Thoracic aorta (tissue), 2 donors: ENCODE results near the gene FAM13A. TPM values are rescaled to one million over a fixed set of nuclear protein-coding genes. Genes with fewer than 3 reads are reported as not detected.

Experiments used
- ATAC-seq: fragments of 150-250 bp; one replicate; pipeline ENCODE4 v1.8.0; 2017; ENCODE audit warnings: low read depth; ENCODE audit not compliant: insufficient number of reproducible peaks, low FRiP score
- DNase-seq: peaks from one replicate; pipeline ENCODE4 v3.0.0-alpha.2; 2020; ENCODE audit warnings: low spot score
- H3K27ac ChIP-seq, 2 donors: fragments of 200-600 bp; sonication (generic); 1 replicate in 1 of 2; 2 replicates in 1 of 2; pipeline ENCODE4 v1.5.1; 2016; ENCODE audit warnings: mild to moderate bottlenecking in 2 of 2, moderate library complexity in 2 of 2
- H3K27me3 ChIP-seq: fragments of 200-600 bp; sonication (generic); replicated peaks from 2 replicates; pipeline ENCODE4 v1.6.0; 2016; ENCODE audit warnings: mild to moderate bottlenecking; ENCODE audit not compliant: insufficient read depth
- H3K36me3 ChIP-seq: fragments of 200-600 bp; sonication (generic); one replicate; pipeline ENCODE4 v1.5.1; 2016
- H3K4me1 ChIP-seq, 2 donors: fragments of 200-600 bp; sonication (generic); 1 replicate in 1 of 2; 2 replicates in 1 of 2; pipeline versions ENCODE4 v1.5.1 to v1.6.0; 2016; ENCODE audit warnings: low read depth in 2 of 2, mild to moderate bottlenecking in 1 of 2; ENCODE audit not compliant: control insufficient read depth in 1 of 2
- H3K4me3 ChIP-seq: fragments of 200-600 bp; sonication (generic); 2 replicates; pipeline ENCODE4 v1.5.1; 2016; ENCODE audit warnings: mild to moderate bottlenecking
- H3K9me3 ChIP-seq: fragments of 200-600 bp; sonication (generic); 2 replicates; pipeline ENCODE4 v1.5.1; 2016
- total RNA-seq, 2 donors: library from RNA; depleted of rRNA; stranded (reverse); fragments of >200 nt; gene quantifications; one replicate each; pipeline versions ENCODE4 v1.1.0 to v1.2.3, GENCODE V29; 2016
- TF ChIP-seq, protein P1 (sequence below): fragments of 200-600 bp; sonication (generic); IDR thresholded peaks from one replicate; pipeline ENCODE4 v1.5.1; 2019; ENCODE audit warnings: antibody characterized with exemption

The FAM13A gene
- total RNA-seq, 2 donors from 2014 or later: 27.3 to 32.5 TPM

DNA sequence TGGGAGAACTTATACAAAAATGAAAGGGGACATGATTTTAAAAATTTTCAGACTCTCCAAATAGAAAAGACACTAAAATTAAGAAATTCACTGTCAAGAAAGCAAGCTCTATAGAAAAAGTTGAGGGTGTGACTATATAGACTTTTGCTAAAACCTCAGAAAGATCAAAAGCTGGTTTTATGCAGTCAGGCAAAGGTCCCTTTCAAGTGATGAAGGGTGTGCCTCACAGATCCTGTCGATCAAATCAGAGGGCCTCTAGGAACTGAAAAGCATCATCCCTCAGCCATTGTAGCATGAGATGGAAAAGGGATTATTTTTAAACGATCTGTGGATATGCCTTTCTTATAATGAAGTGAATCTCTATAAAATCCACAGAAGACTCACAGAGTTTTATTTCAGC is 116.5 kb downstream of the FAM13A start:
- TF ChIP-seq, protein P1, sequence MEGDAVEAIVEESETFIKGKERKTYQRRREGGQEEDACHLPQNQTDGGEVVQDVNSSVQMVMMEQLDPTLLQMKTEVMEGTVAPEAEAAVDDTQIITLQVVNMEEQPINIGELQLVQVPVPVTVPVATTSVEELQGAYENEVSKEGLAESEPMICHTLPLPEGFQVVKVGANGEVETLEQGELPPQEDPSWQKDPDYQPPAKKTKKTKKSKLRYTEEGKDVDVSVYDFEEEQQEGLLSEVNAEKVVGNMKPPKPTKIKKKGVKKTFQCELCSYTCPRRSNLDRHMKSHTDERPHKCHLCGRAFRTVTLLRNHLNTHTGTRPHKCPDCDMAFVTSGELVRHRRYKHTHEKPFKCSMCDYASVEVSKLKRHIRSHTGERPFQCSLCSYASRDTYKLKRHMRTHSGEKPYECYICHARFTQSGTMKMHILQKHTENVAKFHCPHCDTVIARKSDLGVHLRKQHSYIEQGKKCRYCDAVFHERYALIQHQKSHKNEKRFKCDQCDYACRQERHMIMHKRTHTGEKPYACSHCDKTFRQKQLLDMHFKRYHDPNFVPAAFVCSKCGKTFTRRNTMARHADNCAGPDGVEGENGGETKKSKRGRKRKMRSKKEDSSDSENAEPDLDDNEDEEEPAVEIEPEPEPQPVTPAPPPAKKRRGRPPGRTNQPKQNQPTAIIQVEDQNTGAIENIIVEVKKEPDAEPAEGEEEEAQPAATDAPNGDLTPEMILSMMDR: no peak
- DNase-seq: no peak
- Histone ChIP-seq H3K27me3 (no peaks in the 10 kb centered on the region), H3K4me1 (peaks cover 0 to 15% of the 10 kb centered on the region in 2 donors), H3K9me3 (no peaks in the 10 kb centered on the region), H3K27ac (peak overlapping the region in 1 of 2 donors; percentile 13), H3K4me3 (no peak overlapping the region), H3K36me3 (no peaks in the 10 kb centered on the region)
- no peak for ATAC-seq

DNA sequence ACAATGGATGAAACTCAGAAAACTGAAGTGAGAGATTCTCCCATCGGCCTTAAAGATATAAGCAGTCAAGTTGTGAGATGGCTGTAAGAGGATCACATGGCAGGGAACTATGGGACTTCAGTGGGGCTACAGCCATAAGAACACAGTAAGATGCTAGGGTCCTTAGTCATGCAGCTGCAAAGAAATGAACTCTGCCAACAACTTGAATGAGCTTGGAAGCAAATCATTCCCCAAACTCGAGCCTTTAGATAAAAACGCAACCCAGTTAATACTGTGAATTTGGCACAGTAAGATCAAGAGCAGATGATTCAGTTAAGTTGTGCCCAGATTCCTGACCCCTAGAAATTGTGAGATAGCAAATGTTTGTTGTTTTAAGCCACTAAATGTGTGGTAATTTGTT is 117.3 kb downstream of the FAM13A start:
- Histone ChIP-seq H3K36me3 (no peaks in the 10 kb centered on the region), H3K4me3 (no peak overlapping the region), H3K9me3 (no peaks in the 10 kb centered on the region), H3K4me1 (peaks cover 0 to 15% of the 10 kb centered on the region in 2 donors), H3K27me3 (no peaks in the 10 kb centered on the region), H3K27ac (no peak overlapping the region)
- TF ChIP-seq, protein P1: no peak
- no peak for DNase-seq
- no peak for ATAC-seq

DNA sequence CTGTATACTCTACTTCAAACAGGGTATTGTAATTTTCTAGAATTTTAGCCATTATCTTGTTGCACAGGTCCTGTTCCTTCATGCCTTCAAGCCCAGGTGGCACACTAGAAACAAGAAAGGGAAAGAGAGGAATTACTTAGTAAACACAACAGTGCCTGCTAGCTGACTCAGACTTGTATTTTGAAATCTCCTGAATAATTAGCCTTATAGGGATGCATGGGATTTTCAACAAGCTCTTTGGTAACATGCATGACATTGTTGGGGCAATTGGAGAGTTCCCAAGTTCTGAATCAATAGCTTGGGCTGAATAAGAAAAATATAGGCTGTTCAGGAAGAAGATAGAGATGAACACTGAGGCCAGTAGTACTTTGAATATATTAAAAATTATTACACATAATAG is 118.8 kb downstream of the FAM13A start:
- Histone ChIP-seq H3K27ac (no peak overlapping the region), H3K9me3 (no peaks in the 10 kb centered on the region), H3K27me3 (no peaks in the 10 kb centered on the region), H3K36me3 (no peaks in the 10 kb centered on the region), H3K4me3 (no peak overlapping the region), H3K4me1 (peaks cover 0 to 15% of the 10 kb centered on the region in 2 donors)
- DNase-seq (no peak), ATAC-seq (no peak)
- TF ChIP-seq, protein P1: no peak

DNA sequence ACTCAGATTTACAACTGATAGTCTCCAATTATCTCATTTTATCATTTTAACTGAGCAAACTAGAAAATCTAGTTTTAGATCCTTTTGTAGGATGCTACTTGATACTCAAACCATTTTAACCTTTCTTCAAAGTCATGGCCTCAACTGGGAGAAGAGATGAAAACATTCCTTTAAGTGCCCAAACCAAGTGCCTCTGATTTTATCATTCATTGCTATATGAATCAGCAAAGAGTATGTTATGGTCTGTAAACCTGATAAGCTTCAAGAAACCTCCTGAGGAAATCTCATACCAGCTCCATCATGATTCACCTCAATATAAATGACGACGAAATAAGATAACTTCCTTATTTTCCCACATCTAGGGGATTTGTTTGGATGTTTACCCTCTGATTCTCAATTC is 119.9 kb downstream of the FAM13A start:
- TF ChIP-seq, protein P1: no peak
- Histone ChIP-seq H3K4me3 (no peak overlapping the region), H3K36me3 (no peaks in the 10 kb centered on the region), H3K9me3 (no peaks in the 10 kb centered on the region), H3K27me3 (no peaks in the 10 kb centered on the region), H3K27ac (no peak overlapping the region), H3K4me1 (peaks cover 0 to 15% of the 10 kb centered on the region in 2 donors)
- ATAC-seq (no peak), DNase-seq (no peak)

DNA sequence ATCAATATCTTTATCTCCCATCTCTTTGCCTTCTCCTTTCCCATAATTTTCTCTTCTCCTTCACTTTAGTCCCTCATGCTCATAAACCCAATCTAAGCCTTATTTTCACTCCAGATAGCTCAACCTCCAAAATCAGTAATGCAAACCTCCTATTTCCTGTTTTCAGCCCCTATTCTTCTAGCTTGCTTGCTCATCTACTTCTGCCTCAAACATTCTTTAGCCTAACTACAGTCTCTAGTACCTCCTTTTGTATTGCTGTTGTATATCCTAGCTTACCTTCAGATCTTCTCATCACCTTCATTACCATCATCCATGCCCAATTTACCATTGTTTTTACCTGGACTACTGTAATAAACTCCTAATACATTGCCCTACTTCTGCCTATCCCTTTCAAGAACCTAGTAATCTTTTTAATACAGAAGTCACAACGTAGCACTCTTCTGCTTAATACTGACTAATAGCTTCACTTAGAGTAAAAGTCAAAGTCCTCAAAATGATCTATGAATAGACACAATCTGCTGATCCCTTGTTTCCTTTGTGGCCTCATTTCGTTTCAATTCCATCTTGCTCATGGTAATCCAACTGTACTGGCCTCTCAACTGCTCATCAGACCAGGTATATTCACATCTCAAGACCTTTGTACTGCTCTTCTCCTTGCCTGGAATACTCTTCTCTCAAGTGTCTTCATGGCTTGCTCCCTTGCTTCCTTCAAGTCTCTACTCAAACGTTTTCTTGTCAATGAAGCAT is 123.4 kb downstream of the FAM13A start:
- H3K9me3 ChIP-seq: no peaks in the 10 kb centered on the region
- H3K4me3 ChIP-seq: no peak overlapping the region
- H3K36me3 ChIP-seq: no peaks in the 10 kb centered on the region
- H3K27ac ChIP-seq: no peak overlapping the region
- TF ChIP-seq, protein P1: no peak
- no peaks in the 10 kb centered on the region for H3K27me3 ChIP-seq
- ATAC-seq (no peak), DNase-seq (no peak)
- H3K4me1 ChIP-seq: no peaks in the 10 kb centered on the region
